Measurements from ENCODE around the gene MRPS27. TPM values are rescaled to one million over a fixed set of nuclear protein-coding genes. Genes with fewer than 3 reads are reported as not detected.
A peak's percentile ranks its signal among the peaks of the same experiment; 100 is the strongest.

The MRPS27 gene
- total RNA-seq, 2 donors from 2014 or later: 87.4 to 116 TPM

- ATAC-seq (no peak), DNase-seq (ENCODE audit: low spot score in 2 of 2) (no peak)
- Mint-ChIP-seq H3K27ac (no peak overlapping the region), H3K36me3 (peaks cover 14 to 17% of the 10 kb centered on the region in 2 donors), H3K9me3 (no peaks in the 10 kb centered on the region)
Measured at GRCh38 chr5:72283358-72283757, 36.7 kb downstream of the MRPS27 start.

GRCh38 chr5:72282878-72283277 lies 37.2 kb downstream of the MRPS27 start:
- Mint-ChIP-seq H3K9me3 (no peaks in the 10 kb centered on the region), H3K27ac (no peak overlapping the region), H3K36me3 (peaks cover 14 to 20% of the 10 kb centered on the region in 2 donors)
- ATAC-seq (no peak), DNase-seq (ENCODE audit: low spot score in 2 of 2) (no peak)

- H3K9me3 Mint-ChIP-seq: no peaks in the 10 kb centered on the region
- DNase-seq (ENCODE audit: low spot score in 2 of 2) (no peak), ATAC-seq (no peak)
- H3K27ac Mint-ChIP-seq: no peak overlapping the region
- H3K36me3 Mint-ChIP-seq: peaks cover 23 to 24% of the 10 kb centered on the region in 2 donors
Measured at GRCh38 chr5:72281764-72282499, 38.1 kb downstream of the MRPS27 start.

- no peaks in the 10 kb centered on the region for H3K9me3 Mint-ChIP-seq
- DNase-seq (ENCODE audit: low spot score in 2 of 2) (no peak), ATAC-seq (no peak)
- H3K36me3 Mint-ChIP-seq: peaks cover 28 to 29% of the 10 kb centered on the region in 2 donors
- H3K27ac Mint-ChIP-seq: peak overlapping the region in 1 of 2 donors; percentile 8
Measured at GRCh38 chr5:72281430-72281763, 38.6 kb downstream of the MRPS27 start.

GRCh38 chr5:72280581-72281069 lies 39.4 kb downstream of the MRPS27 start:
- no peaks in the 10 kb centered on the region for H3K9me3 Mint-ChIP-seq
- peaks cover 35 to 36% of the 10 kb centered on the region in 2 donors for H3K36me3 Mint-ChIP-seq
- DNase-seq (ENCODE audit: low spot score in 2 of 2): no peak
- H3K27ac Mint-ChIP-seq: no peak overlapping the region
- no peak for ATAC-seq

- Mint-ChIP-seq H3K9me3 (no peaks in the 10 kb centered on the region), H3K27ac (no peak overlapping the region), H3K36me3 (peaks cover 27 to 41% of the 10 kb centered on the region in 2 donors)
- DNase-seq (ENCODE audit: low spot score in 2 of 2) (no peak), ATAC-seq (no peak)
Measured at GRCh38 chr5:72276219-72276752, 43.8 kb downstream of the MRPS27 start.

GRCh38 chr5:72273547-72273946 lies 46.5 kb downstream of the MRPS27 start:
- DNase-seq (ENCODE audit: low spot score in 2 of 2) (no peak), ATAC-seq (no peak)
- peaks cover 21 to 31% of the 10 kb centered on the region in 2 donors for H3K36me3 Mint-ChIP-seq
- no peaks in the 10 kb centered on the region for H3K9me3 Mint-ChIP-seq
- H3K27ac Mint-ChIP-seq: no peak overlapping the region

- ATAC-seq: no peak
- no peak for DNase-seq (ENCODE audit: low spot score in 2 of 2)
- Mint-ChIP-seq H3K36me3 (peaks cover 17 to 30% of the 10 kb centered on the region in 2 donors), H3K9me3 (no peaks in the 10 kb centered on the region), H3K27ac (no peak overlapping the region)
Measured at GRCh38 chr5:72272398-72272797, 47.6 kb downstream of the MRPS27 start.

- Mint-ChIP-seq H3K36me3 (peaks cover 10 to 24% of the 10 kb centered on the region in 2 donors), H3K27ac (no peak overlapping the region), H3K9me3 (no peaks in the 10 kb centered on the region)
- ATAC-seq (no peak), DNase-seq (ENCODE audit: low spot score in 2 of 2) (no peak)
Measured at GRCh38 chr5:72271702-72272101, 48.3 kb downstream of the MRPS27 start.

GRCh38 chr5:72270037-72270436 lies 50.0 kb downstream of the MRPS27 start:
- Mint-ChIP-seq H3K27ac (no peak overlapping the region), H3K9me3 (no peaks in the 10 kb centered on the region), H3K36me3 (peaks cover 0 to 13% of the 10 kb centered on the region in 2 donors)
- DNase-seq (ENCODE audit: low spot score in 2 of 2) (no peak), ATAC-seq (no peak)

- DNase-seq (ENCODE audit: low spot score in 2 of 2) (no peak), ATAC-seq (no peak)
- no peaks in the 10 kb centered on the region for H3K9me3 Mint-ChIP-seq
- peak overlapping the region in 1 of 2 donors; percentile 79 for H3K27ac Mint-ChIP-seq
- peaks cover 5 to 17% of the 10 kb centered on the region in 2 donors for H3K36me3 Mint-ChIP-seq
Measured at GRCh38 chr5:72269411-72269780, 50.6 kb downstream of the MRPS27 start.

GRCh38 chr5:72268753-72269410 lies 51.2 kb downstream of the MRPS27 start:
- peaks cover 5 to 20% of the 10 kb centered on the region in 2 donors for H3K36me3 Mint-ChIP-seq
- peak in 1 of 2 donors; percentile 52 for DNase-seq (ENCODE audit: low spot score in 2 of 2)
- H3K27ac Mint-ChIP-seq: no peak overlapping the region
- ATAC-seq: no peak
- H3K9me3 Mint-ChIP-seq: no peaks in the 10 kb centered on the region

- DNase-seq (ENCODE audit: low spot score in 2 of 2) (no peak), ATAC-seq (no peak)
- Mint-ChIP-seq H3K9me3 (no peaks in the 10 kb centered on the region), H3K27ac (no peak overlapping the region), H3K36me3 (peaks cover 8 to 20% of the 10 kb centered on the region in 2 donors)
Measured at GRCh38 chr5:72268260-72268659, 51.8 kb downstream of the MRPS27 start.

- Mint-ChIP-seq H3K9me3 (no peaks in the 10 kb centered on the region), H3K36me3 (peaks cover 14 to 20% of the 10 kb centered on the region in 2 donors), H3K27ac (no peak overlapping the region)
- DNase-seq (ENCODE audit: low spot score in 2 of 2): no peak
- ATAC-seq: no peak
Measured at GRCh38 chr5:72267685-72268084, 52.4 kb downstream of the MRPS27 start.

GRCh38 chr5:72266862-72267261 lies 53.2 kb downstream of the MRPS27 start:
- Mint-ChIP-seq H3K36me3 (peaks cover 14 to 15% of the 10 kb centered on the region in 2 donors), H3K9me3 (no peaks in the 10 kb centered on the region), H3K27ac (no peak overlapping the region)
- DNase-seq (ENCODE audit: low spot score in 2 of 2) (no peak), ATAC-seq (no peak)

GRCh38 chr5:72265032-72265877 lies 54.8 kb downstream of the MRPS27 start:
- Mint-ChIP-seq H3K36me3 (peaks cover 14 to 15% of the 10 kb centered on the region in 2 donors), H3K27ac (no peak overlapping the region), H3K9me3 (no peaks in the 10 kb centered on the region)
- DNase-seq (ENCODE audit: low spot score in 2 of 2): no peak
- no peak for ATAC-seq

GRCh38 chr5:72256536-72256935 lies 63.5 kb downstream of the MRPS27 start:
- DNase-seq (ENCODE audit: low spot score in 2 of 2) (no peak), ATAC-seq (no peak)
- H3K36me3 Mint-ChIP-seq: peaks cover 0 to 11% of the 10 kb centered on the region in 2 donors
- no peak overlapping the region for H3K27ac Mint-ChIP-seq
- no peaks in the 10 kb centered on the region for H3K9me3 Mint-ChIP-seq

Data from activated naive CD4-positive, alpha-beta T cell treated with anti-CD3 and anti-CD28 coated beads, Interleukin-2, amount 50 U/mL, for 72 hours (primary cell).